ENCODE data around the gene TXNRD2. TPM values are rescaled to one million over a fixed set of nuclear protein-coding genes. Genes with fewer than 3 reads are reported as not detected.

The TXNRD2 gene
- total RNA-seq, 1 donor from 2014 or later: 22.2 TPM

- TF ChIP-seq CTCF (conservative IDR thresholded peaks at IDR 0.05): no peak
- Mint-ChIP-seq H3K4me3 (no peak overlapping the region), H3K4me1 (peaks cover 8% of the 10 kb centered on the region), H3K9me3 (no peaks in the 10 kb centered on the region), H3K27ac (ENCODE audit: unreplicated experiment) (no peak overlapping the region), H3K27me3 (ENCODE audit: low read depth) (no peaks in the 10 kb centered on the region), H3K36me3 (ENCODE audit: low read depth) (peaks cover 2% of the 10 kb centered on the region)
- no peak for DNase-seq (ENCODE audit: low read depth, low spot score)
These were observed 36.0 kb downstream of the TXNRD2 start for GRCh38 chr22:19905347-19906276.

DNA sequence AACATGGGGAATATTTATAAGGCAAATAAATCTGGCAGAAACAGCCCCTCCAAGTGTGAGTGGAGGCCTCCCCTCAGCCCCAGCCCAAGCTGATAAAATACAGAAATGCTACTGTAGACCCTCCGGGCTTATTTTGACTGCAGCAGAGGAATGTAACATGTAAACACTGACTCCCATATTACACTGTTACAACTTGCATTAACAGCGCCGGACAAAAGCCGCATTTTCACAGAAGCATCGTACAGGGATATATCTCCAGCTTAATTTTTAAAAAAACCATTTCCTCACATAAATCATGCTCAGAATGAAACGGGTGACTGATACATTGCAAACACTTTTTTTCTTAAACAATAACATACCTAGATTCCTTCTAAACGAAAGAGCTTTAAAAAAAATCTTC lies 36.7 kb downstream of the TXNRD2 start:
- H3K36me3 Mint-ChIP-seq (ENCODE audit: low read depth): peaks cover 2% of the 10 kb centered on the region

DNA sequence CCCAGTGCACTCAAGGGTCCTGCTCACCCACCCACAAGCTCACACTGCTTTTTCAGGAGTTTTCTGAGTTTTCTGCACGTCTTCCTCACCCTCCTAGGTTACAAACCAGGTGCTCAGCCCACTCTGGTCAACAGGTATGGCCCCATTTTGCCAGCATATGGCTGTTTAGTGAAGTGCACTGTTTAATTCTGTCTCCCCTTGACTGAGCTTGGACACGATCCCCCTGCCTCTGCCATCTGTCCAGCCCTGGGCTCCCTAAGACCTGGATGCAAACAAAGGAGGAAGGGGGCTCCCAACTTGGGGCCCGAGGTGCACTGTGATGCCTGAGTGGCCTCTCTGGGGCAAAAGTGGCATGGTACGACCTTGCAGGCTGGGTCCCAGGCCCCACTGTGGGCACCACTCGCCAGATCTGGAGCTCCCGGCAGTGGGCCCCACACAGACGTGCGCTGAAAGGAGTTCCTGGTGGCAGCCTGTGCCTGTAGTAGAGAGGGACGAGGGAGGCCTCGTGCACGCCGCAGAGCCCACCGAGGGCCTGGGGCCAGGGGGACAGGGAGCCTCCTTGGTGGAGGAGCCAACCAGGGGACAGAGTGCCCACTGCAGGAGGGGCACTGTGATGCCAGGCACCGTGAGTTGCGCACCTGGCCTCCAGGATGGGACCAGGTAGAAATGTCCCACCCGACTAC lies 37.3 kb downstream of the TXNRD2 start:
- Mint-ChIP-seq H3K9me3 (no peaks in the 10 kb centered on the region), H3K4me1 (peaks cover 7% of the 10 kb centered on the region), H3K27me3 (ENCODE audit: low read depth) (no peaks in the 10 kb centered on the region), H3K4me3 (no peak overlapping the region), H3K36me3 (ENCODE audit: low read depth) (no peaks in the 10 kb centered on the region), H3K27ac (ENCODE audit: unreplicated experiment) (no peak overlapping the region)
- TF ChIP-seq CTCF (conservative IDR thresholded peaks at IDR 0.05): no peak
- DNase-seq (ENCODE audit: low read depth, low spot score): no peak

More for the DNA sequence above, 36.7 kb downstream of the TXNRD2 start:
- TF ChIP-seq CTCF (conservative IDR thresholded peaks at IDR 0.05): no peak
- no peaks in the 10 kb centered on the region for H3K27me3 Mint-ChIP-seq (ENCODE audit: low read depth)
- no peak for DNase-seq (ENCODE audit: low read depth, low spot score)
- no peaks in the 10 kb centered on the region for H3K9me3 Mint-ChIP-seq
- no peak overlapping the region for H3K27ac Mint-ChIP-seq (ENCODE audit: unreplicated experiment)
- peaks cover 7% of the 10 kb centered on the region for H3K4me1 Mint-ChIP-seq
- no peak overlapping the region for H3K4me3 Mint-ChIP-seq

DNA sequence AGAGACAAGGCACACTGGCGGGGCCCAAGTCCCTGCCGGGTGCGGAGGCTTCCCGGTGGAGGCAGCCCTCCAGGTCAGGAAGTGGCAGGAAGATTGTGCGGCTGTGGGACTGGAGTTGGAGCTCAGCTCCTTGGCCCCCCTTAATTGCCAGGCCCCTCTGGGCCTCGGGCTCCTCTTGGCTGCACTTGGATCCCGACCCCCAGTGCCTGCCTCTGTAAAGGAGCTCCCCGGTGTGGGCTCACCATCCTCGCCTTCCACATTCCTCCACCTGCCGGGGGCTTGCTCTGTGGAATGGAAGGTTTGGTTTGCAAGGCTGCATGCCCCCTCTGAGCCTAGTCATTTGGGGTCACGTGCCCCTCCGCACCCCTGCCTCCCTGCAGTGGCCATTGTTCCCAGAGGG lies 38.1 kb downstream of the TXNRD2 start:
- TF ChIP-seq CTCF (conservative IDR thresholded peaks at IDR 0.05): no peak
- Mint-ChIP-seq H3K4me1 (peaks cover 7% of the 10 kb centered on the region), H3K27me3 (ENCODE audit: low read depth) (no peaks in the 10 kb centered on the region), H3K36me3 (ENCODE audit: low read depth) (no peaks in the 10 kb centered on the region), H3K27ac (ENCODE audit: unreplicated experiment) (no peak overlapping the region), H3K4me3 (no peak overlapping the region), H3K9me3 (no peaks in the 10 kb centered on the region)
- DNase-seq (ENCODE audit: low read depth, low spot score): no peak

- Mint-ChIP-seq H3K27me3 (ENCODE audit: low read depth) (no peaks in the 10 kb centered on the region), H3K27ac (ENCODE audit: unreplicated experiment) (no peak overlapping the region), H3K4me3 (no peak overlapping the region), H3K4me1 (peaks cover 7% of the 10 kb centered on the region), H3K36me3 (ENCODE audit: low read depth) (no peaks in the 10 kb centered on the region), H3K9me3 (no peaks in the 10 kb centered on the region)
- DNase-seq (ENCODE audit: low read depth, low spot score): no peak
- no peak for TF ChIP-seq CTCF (conservative IDR thresholded peaks at IDR 0.05)
These were observed 38.6 kb downstream of the TXNRD2 start for GRCh38 chr22:19903031-19903430.
